Liver (tissue), 9 donors: ENCODE data around the gene DNAL1. TPM values are rescaled to one million over a fixed set of nuclear protein-coding genes. Genes with fewer than 3 reads are reported as not detected.
A peak's percentile ranks its signal among the peaks of the same experiment; 100 is the strongest.

Experiments used
- DNase-seq: peaks from one replicate; pipeline ENCODE4 v3.0.0-alpha.2; 2017; ENCODE audit warnings: low spot score
- H3K27ac ChIP-seq, 2 donors: one replicate each; pipeline ENCODE4 v1.7.0; 2013; ENCODE audit warnings: inconsistent platforms in 2 of 2, low read length in 2 of 2, control low read depth in 1 of 2, low read depth in 1 of 2, mild to moderate bottlenecking in 1 of 2
- H3K27me3 ChIP-seq, 4 donors: one replicate each; pipeline versions ENCODE4 v1.6.1 to v1.7.0; 2013; ENCODE audit warnings: low read length in 3 of 4, inconsistent platforms in 1 of 4, mild to moderate bottlenecking in 1 of 4, moderate library complexity in 1 of 4; ENCODE audit not compliant: control insufficient read depth in 4 of 4, insufficient read depth in 4 of 4
- H3K36me3 ChIP-seq, 4 donors: one replicate each; pipeline versions ENCODE4 v1.6.1 to v1.7.0; 2013; ENCODE audit warnings: low read length in 3 of 4, mild to moderate bottlenecking in 3 of 4, low read depth in 1 of 4, moderate library complexity in 1 of 4; ENCODE audit not compliant: control insufficient read depth in 4 of 4, insufficient read depth in 3 of 4
- H3K4me1 ChIP-seq, 4 donors: one replicate each; pipeline versions ENCODE4 v1.6.1 to v1.7.0; 2013; ENCODE audit warnings: low read length in 3 of 4, mild to moderate bottlenecking in 3 of 4, moderate library complexity in 1 of 4; ENCODE audit not compliant: control insufficient read depth in 4 of 4, insufficient read depth in 4 of 4
- H3K4me3 ChIP-seq, 3 donors: one replicate each; pipeline versions ENCODE4 v1.6.1 to v1.7.0; 2013; ENCODE audit warnings: low read length in 3 of 3, control low read depth in 1 of 3, low read depth in 1 of 3, mild to moderate bottlenecking in 1 of 3
- H3K9ac ChIP-seq, 2 donors: one replicate each; pipeline ENCODE4 v1.7.0; 2013; ENCODE audit warnings: low read length in 2 of 2, mild to moderate bottlenecking in 2 of 2, moderate library complexity in 2 of 2, control low read depth in 1 of 2, low read depth in 1 of 2
- H3K9me3 ChIP-seq, 4 donors: one replicate each; pipeline versions ENCODE4 v1.6.1 to v1.7.0; 2013; ENCODE audit warnings: low read length in 3 of 4; ENCODE audit not compliant: control insufficient read depth in 4 of 4
- EGR1 ChIP-seq, 2 donors: IDR thresholded peaks; 2 replicates each; pipeline ENCODE4 v1.6.1; 2016 to 2018; ENCODE audit warnings: antibody characterized with exemption in 2 of 2, low read depth in 2 of 2
- FOXA1 ChIP-seq: IDR thresholded peaks from 2 replicates; pipeline ENCODE4 v1.6.1; 2016; ENCODE audit warnings: antibody characterized with exemption
- FOXA2 ChIP-seq: IDR thresholded peaks from 2 replicates; pipeline ENCODE4 v1.6.1; 2016; ENCODE audit warnings: antibody characterized with exemption
- HNF4A ChIP-seq, 2 donors: conservative IDR thresholded peaks; 2 replicates each; pipeline ENCODE4 v1.6.1; 2016; ENCODE audit warnings: antibody characterized with exemption in 2 of 2, mild to moderate bottlenecking in 2 of 2
- HNF4G ChIP-seq: IDR thresholded peaks from 2 replicates; pipeline ENCODE4 v1.6.1; 2016; ENCODE audit warnings: antibody characterized with exemption
- JUND ChIP-seq, 2 donors: IDR thresholded peaks; 2 replicates each; pipeline ENCODE4 v1.6.1; 2016; ENCODE audit warnings: antibody characterized with exemption in 2 of 2
- RAD21 ChIP-seq, 2 donors: IDR thresholded peaks; 2 replicates each; pipeline ENCODE4 v1.6.1; 2016; ENCODE audit warnings: antibody characterized with exemption in 2 of 2, mild to moderate bottlenecking in 2 of 2
- RXRA ChIP-seq, 2 donors: IDR thresholded peaks; 2 replicates each; pipeline ENCODE4 v1.6.1; 2017 to 2018; ENCODE audit warnings: antibody characterized with exemption in 2 of 2, mild to moderate bottlenecking in 1 of 2
- SP1 ChIP-seq: IDR thresholded peaks from 2 replicates; pipeline ENCODE4 v1.6.1; 2018; ENCODE audit warnings: antibody characterized with exemption, mild to moderate bottlenecking
- TAF1 ChIP-seq: conservative IDR thresholded peaks from 2 replicates; pipeline ENCODE4 v1.6.1; 2016; ENCODE audit warnings: antibody characterized with exemption, mild to moderate bottlenecking
- YY1 ChIP-seq: IDR thresholded peaks from 2 replicates; pipeline ENCODE4 v1.6.1; 2016; ENCODE audit warnings: antibody characterized with exemption, mild to moderate bottlenecking
- WGBS: extraction: QIAGEN DNeasy Blood & Tissue Kit; methylation state at CpG from one replicate; pipeline ENCODE4 v1.1.7; 2013; 5-methylcytosine and 5-hydroxymethylcytosine counted together
- polyA plus RNA-seq, 2 donors: library from polyadenylated mRNA; stranded (reverse) in 1 of 2; unstranded in 1 of 2; fragments of 200-250 nt in 1 of 2; fragments of >200 nt in 1 of 2; fragmentation: Nextera tagmentation in 1 of 2; extraction: Ambion mirVana in 1 of 2; gene quantifications; one replicate each; pipeline versions ENCODE4 v1.2.1 to v1.2.3, GENCODE V29; 2013 to 2015
- total RNA-seq, 2 donors: library from RNA; depleted of rRNA; stranded (reverse); fragments of >200 nt; gene quantifications; one replicate each; pipeline ENCODE4 v1.2.3, GENCODE V29; 2014
- TF ChIP-seq, protein P1 (sequence below): fragments of 150-350 bp; IDR thresholded peaks from 2 replicates; pipeline ENCODE4 v1.5.1; 2017; ENCODE audit warnings: improper control_type of control experiment, low read depth, low read length; ENCODE audit not compliant: missing input control
- TF ChIP-seq, protein P2 (sequence below): IDR thresholded peaks from 2 replicates; pipeline ENCODE4 v1.6.1; 2016; ENCODE audit warnings: antibody characterized with exemption
- TF ChIP-seq, protein P3 (sequence below): IDR thresholded peaks from 2 replicates; pipeline ENCODE4 v1.6.1; 2016; ENCODE audit warnings: antibody characterized with exemption
- TF ChIP-seq, protein P4 (sequence below): IDR thresholded peaks from 2 replicates; pipeline ENCODE4 v1.6.1; 2016; ENCODE audit warnings: antibody characterized with exemption, mild to moderate bottlenecking
- donor health status: healthy.
- donor health status: healthy.
- donor health status: healthy.
- donor health status: healthy.
- donor health status: healthy.

DNAL1 gene
- total and polyA plus RNA-seq, 4 donors, result 1.9 to 3.4 (median 2.4) TPM

DNA sequence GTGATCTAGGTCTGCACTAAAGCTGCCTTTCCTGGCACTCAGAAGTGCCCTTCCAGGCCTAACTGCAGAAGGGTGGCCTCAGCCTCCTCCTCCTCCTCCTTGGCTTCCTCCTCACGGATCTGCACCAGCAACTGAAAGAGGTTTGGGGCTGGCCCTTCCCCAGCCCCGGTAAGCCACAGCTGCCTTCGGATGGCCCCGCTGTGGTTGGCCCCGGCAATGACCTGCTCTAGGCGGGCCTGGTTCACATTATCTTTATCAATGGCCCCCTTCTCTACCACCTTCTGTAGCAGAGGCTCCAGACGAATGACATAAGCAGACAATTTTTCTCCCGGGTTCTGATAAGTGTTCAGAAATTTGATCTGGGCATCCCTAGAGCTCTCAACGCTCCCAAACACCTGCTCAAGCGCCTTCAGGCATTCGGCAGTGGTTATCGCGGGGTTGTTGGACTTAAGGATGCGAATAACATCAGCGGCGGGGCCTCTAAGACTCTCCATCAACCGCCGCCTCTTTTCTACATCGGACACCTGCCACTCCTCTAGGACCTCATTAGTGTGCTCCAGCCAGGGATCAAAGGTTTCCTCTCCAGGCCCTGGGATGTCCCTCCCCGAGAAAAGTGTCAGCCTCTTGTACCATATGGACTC, 67.9 kb downstream of the DNAL1 start (continued):
- no peak for TF ChIP-seq SP1

DNA sequence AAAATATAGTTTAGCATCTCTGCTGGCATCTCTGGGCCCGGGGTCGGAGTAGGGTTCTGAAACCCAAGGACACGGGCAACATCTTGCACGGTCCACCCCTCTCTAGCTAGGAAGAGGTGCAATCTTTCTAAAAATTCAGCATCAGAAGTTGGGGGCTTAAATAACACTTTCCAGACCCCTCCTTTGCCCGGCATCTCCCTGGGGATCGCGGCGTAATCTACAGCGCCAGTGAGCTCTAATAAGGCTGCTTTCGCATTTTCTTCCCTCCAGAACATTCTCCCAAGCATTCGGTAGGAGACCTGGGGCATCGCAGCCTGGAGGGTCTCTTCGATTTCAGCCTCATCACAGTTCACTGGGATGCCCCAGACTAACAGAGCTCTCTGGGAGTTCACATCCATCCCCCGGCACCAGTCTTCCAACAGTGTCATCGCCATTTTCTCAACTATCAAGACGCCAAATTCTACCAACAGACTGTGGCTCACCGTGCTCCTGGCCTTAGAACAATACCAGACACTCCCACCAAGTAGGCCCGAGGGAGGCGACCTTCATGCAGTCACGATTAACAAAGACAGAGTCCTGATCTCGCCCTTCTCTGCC, 68.5 kb downstream of the DNAL1 start:
- Histone ChIP-seq H3K4me1 (peaks cover 5 to 11% (median 7%) of the 10 kb centered on the region in 4 donors), H3K27ac (peak overlapping the region; percentile 1 to 53), H3K27me3 (no peaks in the 10 kb centered on the region), H3K9ac (peak overlapping the region in 1 of 2 donors; percentile 19), H3K9me3 (no peaks in the 10 kb centered on the region), H3K36me3 (peaks cover 0 to 24% (median 10%) of the 10 kb centered on the region in 4 donors), H3K4me3 (peak overlapping the region; percentile 36 to 78 (median 55))
- no peak for DNase-seq
- TF ChIP-seq, protein P1, sequence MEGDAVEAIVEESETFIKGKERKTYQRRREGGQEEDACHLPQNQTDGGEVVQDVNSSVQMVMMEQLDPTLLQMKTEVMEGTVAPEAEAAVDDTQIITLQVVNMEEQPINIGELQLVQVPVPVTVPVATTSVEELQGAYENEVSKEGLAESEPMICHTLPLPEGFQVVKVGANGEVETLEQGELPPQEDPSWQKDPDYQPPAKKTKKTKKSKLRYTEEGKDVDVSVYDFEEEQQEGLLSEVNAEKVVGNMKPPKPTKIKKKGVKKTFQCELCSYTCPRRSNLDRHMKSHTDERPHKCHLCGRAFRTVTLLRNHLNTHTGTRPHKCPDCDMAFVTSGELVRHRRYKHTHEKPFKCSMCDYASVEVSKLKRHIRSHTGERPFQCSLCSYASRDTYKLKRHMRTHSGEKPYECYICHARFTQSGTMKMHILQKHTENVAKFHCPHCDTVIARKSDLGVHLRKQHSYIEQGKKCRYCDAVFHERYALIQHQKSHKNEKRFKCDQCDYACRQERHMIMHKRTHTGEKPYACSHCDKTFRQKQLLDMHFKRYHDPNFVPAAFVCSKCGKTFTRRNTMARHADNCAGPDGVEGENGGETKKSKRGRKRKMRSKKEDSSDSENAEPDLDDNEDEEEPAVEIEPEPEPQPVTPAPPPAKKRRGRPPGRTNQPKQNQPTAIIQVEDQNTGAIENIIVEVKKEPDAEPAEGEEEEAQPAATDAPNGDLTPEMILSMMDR, result no peak
- TF ChIP-seq YY1 (no peak), EGR1 (IDR thresholded peaks at IDR 0.05; ENCODE audit: low read depth in 2 of 2) (no peak), FOXA1 (no peak)
- WGBS, result 29% methylated on average over 21 of the region's 21 CpGs

DNA sequence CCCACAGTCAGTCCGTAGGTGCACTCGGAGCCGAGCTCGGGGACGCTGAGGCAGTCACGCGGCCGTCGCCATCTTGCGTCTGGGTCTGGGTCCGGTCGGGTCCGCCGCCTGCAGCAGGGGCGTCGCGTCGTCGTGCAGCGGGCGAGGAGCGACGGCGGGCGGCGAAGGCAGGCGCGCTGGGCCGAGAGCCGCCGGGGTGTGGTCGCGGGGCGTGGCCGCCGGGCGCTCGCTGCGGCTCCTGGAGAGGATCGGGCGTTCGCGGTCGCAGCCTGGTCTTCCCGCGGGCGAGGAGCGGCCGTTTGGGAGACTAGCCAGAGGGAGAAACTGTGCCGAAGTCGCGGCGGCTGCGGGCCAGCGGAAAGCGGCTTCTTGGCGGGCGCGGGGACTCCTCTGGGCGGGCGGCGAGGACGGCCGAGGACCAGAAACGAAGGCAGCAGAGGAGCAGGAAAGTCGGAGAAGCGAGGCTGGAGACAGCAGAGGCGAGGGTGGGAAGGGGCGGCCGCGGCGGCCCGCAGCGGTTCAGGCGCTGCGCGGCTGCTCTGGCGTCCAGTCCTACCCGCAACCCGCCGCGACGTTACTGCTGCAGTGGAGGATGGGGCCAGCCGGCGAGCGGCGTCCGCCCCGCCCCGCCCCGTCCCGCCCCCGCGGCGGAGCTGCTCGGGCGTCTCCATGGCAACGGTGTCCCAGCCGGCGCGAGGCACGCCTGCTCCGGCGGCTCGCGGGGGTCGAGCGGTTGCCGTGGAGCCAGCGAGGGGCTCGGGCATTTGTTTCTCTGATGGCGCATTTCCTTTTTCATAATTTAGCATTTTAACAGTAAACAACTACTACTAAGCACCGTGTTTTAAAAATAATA, 69.2 kb downstream of the DNAL1 start, which contains the start of gene PNMA1:
PNMA1 (minus strand) TSS at position 582 of the 853 bp plus-strand sequence. CDS start 745 bp downstream, outside the sequence.
- H3K9me3 ChIP-seq, result no peaks in the 10 kb centered on the region
- H3K4me1 ChIP-seq, result peaks cover 5 to 11% (median 7%) of the 10 kb centered on the region in 4 donors
- H3K27me3 ChIP-seq, result no peaks in the 10 kb centered on the region
- H3K4me3 ChIP-seq, result peak within 1 kb of the TSS; percentile 36 to 78 (median 55)
- under 1% methylated on average over 113 of the region's 113 CpGs for WGBS
- TF ChIP-seq RAD21 (IDR thresholded peaks at IDR 0.05), result peak in 1 of 2 donors; percentile 12
- TF ChIP-seq, protein P2, sequence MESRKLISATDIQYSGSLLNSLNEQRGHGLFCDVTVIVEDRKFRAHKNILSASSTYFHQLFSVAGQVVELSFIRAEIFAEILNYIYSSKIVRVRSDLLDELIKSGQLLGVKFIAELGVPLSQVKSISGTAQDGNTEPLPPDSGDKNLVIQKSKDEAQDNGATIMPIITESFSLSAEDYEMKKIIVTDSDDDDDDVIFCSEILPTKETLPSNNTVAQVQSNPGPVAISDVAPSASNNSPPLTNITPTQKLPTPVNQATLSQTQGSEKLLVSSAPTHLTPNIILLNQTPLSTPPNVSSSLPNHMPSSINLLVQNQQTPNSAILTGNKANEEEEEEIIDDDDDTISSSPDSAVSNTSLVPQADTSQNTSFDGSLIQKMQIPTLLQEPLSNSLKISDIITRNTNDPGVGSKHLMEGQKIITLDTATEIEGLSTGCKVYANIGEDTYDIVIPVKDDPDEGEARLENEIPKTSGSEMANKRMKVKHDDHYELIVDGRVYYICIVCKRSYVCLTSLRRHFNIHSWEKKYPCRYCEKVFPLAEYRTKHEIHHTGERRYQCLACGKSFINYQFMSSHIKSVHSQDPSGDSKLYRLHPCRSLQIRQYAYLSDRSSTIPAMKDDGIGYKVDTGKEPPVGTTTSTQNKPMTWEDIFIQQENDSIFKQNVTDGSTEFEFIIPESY, result no peak
- TF ChIP-seq EGR1 (IDR thresholded peaks at IDR 0.05; ENCODE audit: low read depth in 2 of 2), result peak in 1 of 2 donors; percentile 76
- TF ChIP-seq TAF1, result no peak
- no peak for TF ChIP-seq HNF4G
- no peak for TF ChIP-seq HNF4A (conservative IDR thresholded peaks at IDR 0.05)
- TF ChIP-seq, protein P3, sequence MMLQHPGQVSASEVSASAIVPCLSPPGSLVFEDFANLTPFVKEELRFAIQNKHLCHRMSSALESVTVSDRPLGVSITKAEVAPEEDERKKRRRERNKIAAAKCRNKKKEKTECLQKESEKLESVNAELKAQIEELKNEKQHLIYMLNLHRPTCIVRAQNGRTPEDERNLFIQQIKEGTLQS, result no peak
- TF ChIP-seq YY1, result peak; percentile 23
- TF ChIP-seq SP1, result no peak
- TF ChIP-seq, protein P1, result no peak
- no peak for TF ChIP-seq RXRA (IDR thresholded peaks at IDR 0.05)
- TF ChIP-seq FOXA1, result no peak
- TF ChIP-seq JUND (IDR thresholded peaks at IDR 0.05), result no peak
- TF ChIP-seq FOXA2, result no peak
- TF ChIP-seq, protein P4, sequence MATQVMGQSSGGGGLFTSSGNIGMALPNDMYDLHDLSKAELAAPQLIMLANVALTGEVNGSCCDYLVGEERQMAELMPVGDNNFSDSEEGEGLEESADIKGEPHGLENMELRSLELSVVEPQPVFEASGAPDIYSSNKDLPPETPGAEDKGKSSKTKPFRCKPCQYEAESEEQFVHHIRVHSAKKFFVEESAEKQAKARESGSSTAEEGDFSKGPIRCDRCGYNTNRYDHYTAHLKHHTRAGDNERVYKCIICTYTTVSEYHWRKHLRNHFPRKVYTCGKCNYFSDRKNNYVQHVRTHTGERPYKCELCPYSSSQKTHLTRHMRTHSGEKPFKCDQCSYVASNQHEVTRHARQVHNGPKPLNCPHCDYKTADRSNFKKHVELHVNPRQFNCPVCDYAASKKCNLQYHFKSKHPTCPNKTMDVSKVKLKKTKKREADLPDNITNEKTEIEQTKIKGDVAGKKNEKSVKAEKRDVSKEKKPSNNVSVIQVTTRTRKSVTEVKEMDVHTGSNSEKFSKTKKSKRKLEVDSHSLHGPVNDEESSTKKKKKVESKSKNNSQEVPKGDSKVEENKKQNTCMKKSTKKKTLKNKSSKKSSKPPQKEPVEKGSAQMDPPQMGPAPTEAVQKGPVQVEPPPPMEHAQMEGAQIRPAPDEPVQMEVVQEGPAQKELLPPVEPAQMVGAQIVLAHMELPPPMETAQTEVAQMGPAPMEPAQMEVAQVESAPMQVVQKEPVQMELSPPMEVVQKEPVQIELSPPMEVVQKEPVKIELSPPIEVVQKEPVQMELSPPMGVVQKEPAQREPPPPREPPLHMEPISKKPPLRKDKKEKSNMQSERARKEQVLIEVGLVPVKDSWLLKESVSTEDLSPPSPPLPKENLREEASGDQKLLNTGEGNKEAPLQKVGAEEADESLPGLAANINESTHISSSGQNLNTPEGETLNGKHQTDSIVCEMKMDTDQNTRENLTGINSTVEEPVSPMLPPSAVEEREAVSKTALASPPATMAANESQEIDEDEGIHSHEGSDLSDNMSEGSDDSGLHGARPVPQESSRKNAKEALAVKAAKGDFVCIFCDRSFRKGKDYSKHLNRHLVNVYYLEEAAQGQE, result no peak
- peak within 1 kb of the TSS in 1 of 2 donors; percentile 19 for H3K9ac ChIP-seq
- peaks cover 0 to 30% (median 13%) of the 10 kb centered on the region in 4 donors for H3K36me3 ChIP-seq
- peak; percentile 90 for DNase-seq
- peak within 1 kb of the TSS; percentile 51 to 53 for H3K27ac ChIP-seq
